ENCODE results near the gene ZMYM5.
"Not testable (repeated sequence)": the region's sequence is repeated elsewhere in the genome, so short reads cannot be mapped to it uniquely, and the experiment has no call there.

ZMYM5 gene

GRCh38 chr13:19817510-19818158, 45.8 kb downstream of the ZMYM5 start:
- Histone ChIP-seq H3K9me3 (ENCODE audit: control insufficient read depth in 1 of 2, low read length in 2 of 2) (no peaks in the 10 kb centered on the region), H3K4me3 (ENCODE audit: low read depth in 1 of 2, low read length in 2 of 2) (no peak overlapping the region), H3K27ac (ENCODE audit: low read length) (no peak overlapping the region), H3K36me3 (ENCODE audit: control insufficient read depth in 1 of 2, insufficient read depth in 2 of 2, low read length in 2 of 2) (peaks cover 6 to 20% of the 10 kb centered on the region in 2 donors), H3K27me3 (ENCODE audit: low read depth, low read length) (no peaks in the 10 kb centered on the region), H3K4me1 (ENCODE audit: control insufficient read depth in 1 of 2, insufficient read depth in 2 of 2, low read length in 2 of 2) (no peaks in the 10 kb centered on the region)

DNA sequence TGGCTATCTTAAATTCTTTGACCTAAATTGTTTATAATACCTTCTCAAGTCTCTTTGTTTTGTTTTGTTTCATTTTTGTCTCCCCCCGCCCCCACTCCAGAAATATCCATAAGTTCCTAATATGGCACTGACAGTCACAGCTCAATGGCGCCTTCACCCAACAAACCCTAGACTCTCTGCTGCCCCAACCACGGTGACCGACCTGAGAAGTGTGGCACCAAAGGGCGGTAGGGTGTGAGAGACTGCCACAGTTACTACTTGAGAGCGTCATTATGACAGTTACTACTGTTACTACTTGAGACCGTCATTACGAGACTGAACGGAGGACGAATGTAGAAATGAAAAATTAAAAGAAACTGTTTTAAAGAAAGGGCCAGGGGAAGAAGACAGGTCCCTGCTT, 46.3 kb downstream of the ZMYM5 start:
- Histone ChIP-seq H3K9me3 (ENCODE audit: control insufficient read depth in 1 of 2, low read length in 2 of 2) (no peaks in the 10 kb centered on the region), H3K4me1 (ENCODE audit: control insufficient read depth in 1 of 2, insufficient read depth in 2 of 2, low read length in 2 of 2) (no peaks in the 10 kb centered on the region), H3K27ac (ENCODE audit: low read length) (no peak overlapping the region), H3K27me3 (ENCODE audit: low read depth, low read length) (no peaks in the 10 kb centered on the region), H3K4me3 (ENCODE audit: low read depth in 1 of 2, low read length in 2 of 2) (no peak overlapping the region), H3K36me3 (ENCODE audit: control insufficient read depth in 1 of 2, insufficient read depth in 2 of 2, low read length in 2 of 2) (peaks cover 6 to 20% of the 10 kb centered on the region in 2 donors)

- H3K4me1 ChIP-seq (ENCODE audit: control insufficient read depth in 1 of 2, insufficient read depth in 2 of 2, low read length in 2 of 2); H3K27ac ChIP-seq (ENCODE audit: low read length); H3K27me3 ChIP-seq (ENCODE audit: low read depth, low read length); H3K9me3 ChIP-seq (ENCODE audit: control insufficient read depth in 1 of 2, low read length in 2 of 2); H3K4me3 ChIP-seq (ENCODE audit: low read depth in 1 of 2, low read length in 2 of 2): not testable (repeated sequence)
- peaks cover 6 to 20% of the 10 kb centered on the region in 2 donors for H3K36me3 ChIP-seq (ENCODE audit: control insufficient read depth in 1 of 2, insufficient read depth in 2 of 2, low read length in 2 of 2)
Measured at GRCh38 chr13:19815842-19816241, 47.6 kb downstream of the ZMYM5 start.

DNA sequence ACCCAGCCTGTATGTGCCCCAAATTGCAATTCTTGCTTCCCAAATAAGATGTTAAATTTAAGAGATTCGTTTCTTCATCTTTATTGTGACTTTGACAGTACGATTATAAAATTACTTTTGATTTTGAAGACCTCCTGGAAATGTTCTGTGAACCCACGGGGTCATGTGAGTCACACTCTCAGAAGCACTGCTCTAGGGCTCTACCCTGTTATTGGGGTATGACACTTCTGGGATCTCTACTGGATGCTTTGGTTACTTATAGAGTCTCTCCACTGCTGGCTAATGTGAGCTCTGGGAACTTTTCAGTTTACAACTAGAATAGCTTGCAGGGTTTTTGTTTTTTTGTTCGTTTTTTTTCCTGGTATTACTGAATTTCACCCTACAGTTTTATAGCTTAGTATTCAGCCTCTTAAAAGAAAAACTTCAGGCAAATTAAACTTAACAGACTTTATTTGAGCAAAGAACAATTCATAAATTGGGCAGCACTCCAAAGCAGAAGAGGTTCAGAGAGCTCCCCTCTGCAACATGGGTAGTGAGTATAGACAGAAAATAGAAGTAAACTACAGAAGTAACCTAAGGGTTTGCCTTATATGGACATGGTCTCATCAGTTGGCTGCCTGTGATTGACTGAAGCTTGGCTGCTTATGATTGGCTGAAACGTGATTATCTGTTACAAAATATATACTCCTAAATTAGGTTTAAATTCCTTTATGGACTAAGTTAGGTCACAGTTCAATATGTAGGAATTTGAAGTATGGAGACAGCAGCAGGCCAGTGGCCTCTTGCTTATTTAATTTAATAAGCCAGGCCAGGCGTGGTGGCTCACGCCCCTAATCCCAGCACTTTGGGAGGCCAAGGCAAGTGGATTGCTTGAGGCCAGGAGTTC, 52.2 kb downstream of the ZMYM5 start:
- H3K4me3 ChIP-seq (ENCODE audit: low read depth in 1 of 2, low read length in 2 of 2) = no peak overlapping the region
- H3K4me1 ChIP-seq (ENCODE audit: control insufficient read depth in 1 of 2, insufficient read depth in 2 of 2, low read length in 2 of 2) = no peaks in the 10 kb centered on the region
- H3K27ac ChIP-seq (ENCODE audit: low read length) = no peak overlapping the region
- H3K9me3 ChIP-seq (ENCODE audit: control insufficient read depth in 1 of 2, low read length in 2 of 2) = no peaks in the 10 kb centered on the region
- no peaks in the 10 kb centered on the region for H3K36me3 ChIP-seq (ENCODE audit: control insufficient read depth in 1 of 2, insufficient read depth in 2 of 2, low read length in 2 of 2)
- H3K27me3 ChIP-seq (ENCODE audit: low read depth, low read length) = no peaks in the 10 kb centered on the region

- no peaks in the 10 kb centered on the region for H3K36me3 ChIP-seq (ENCODE audit: control insufficient read depth in 1 of 2, insufficient read depth in 2 of 2, low read length in 2 of 2)
- H3K27ac ChIP-seq (ENCODE audit: low read length) = no peak overlapping the region
- H3K9me3 ChIP-seq (ENCODE audit: control insufficient read depth in 1 of 2, low read length in 2 of 2) = no peaks in the 10 kb centered on the region
- H3K4me1 ChIP-seq (ENCODE audit: control insufficient read depth in 1 of 2, insufficient read depth in 2 of 2, low read length in 2 of 2) = no peaks in the 10 kb centered on the region
- H3K27me3 ChIP-seq (ENCODE audit: low read depth, low read length) = no peaks in the 10 kb centered on the region
- H3K4me3 ChIP-seq (ENCODE audit: low read depth in 1 of 2, low read length in 2 of 2) = no peak overlapping the region
Measured at GRCh38 chr13:19810151-19810550, 53.3 kb downstream of the ZMYM5 start.

GRCh38 chr13:19805765-19806164, 57.7 kb downstream of the ZMYM5 start:
- H3K9me3 ChIP-seq (ENCODE audit: control insufficient read depth in 1 of 2, low read length in 2 of 2) = no peaks in the 10 kb centered on the region
- H3K27me3 ChIP-seq (ENCODE audit: low read depth, low read length) = no peaks in the 10 kb centered on the region
- H3K4me3 ChIP-seq (ENCODE audit: low read depth in 1 of 2, low read length in 2 of 2) = no peak overlapping the region
- no peak overlapping the region for H3K27ac ChIP-seq (ENCODE audit: low read length)
- no peaks in the 10 kb centered on the region for H3K4me1 ChIP-seq (ENCODE audit: control insufficient read depth in 1 of 2, insufficient read depth in 2 of 2, low read length in 2 of 2)
- H3K36me3 ChIP-seq (ENCODE audit: control insufficient read depth in 1 of 2, insufficient read depth in 2 of 2, low read length in 2 of 2) = no peaks in the 10 kb centered on the region

DNA sequence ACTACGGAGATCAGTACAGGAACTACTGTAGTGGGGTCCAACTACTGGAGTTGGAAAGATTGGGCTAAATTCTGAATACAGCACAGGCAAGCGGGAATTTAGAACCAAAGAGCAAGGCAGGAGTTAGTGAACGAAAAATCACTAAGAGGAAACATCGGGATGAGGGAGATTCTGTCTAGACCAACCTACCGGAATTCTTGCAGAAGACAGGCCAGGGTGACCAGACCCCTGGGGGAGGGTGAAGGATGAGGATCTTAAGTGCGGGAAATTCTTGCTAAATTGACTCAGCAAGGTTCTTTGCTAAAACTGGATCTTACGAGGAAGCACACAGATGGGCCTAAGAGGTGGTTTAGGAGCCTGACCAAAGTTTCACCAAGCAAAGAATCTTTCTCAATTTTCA, 67.5 kb downstream of the ZMYM5 start:
- no peaks in the 10 kb centered on the region for H3K9me3 ChIP-seq (ENCODE audit: control insufficient read depth in 1 of 2, low read length in 2 of 2)
- H3K27me3 ChIP-seq (ENCODE audit: low read depth, low read length) = no peaks in the 10 kb centered on the region
- no peaks in the 10 kb centered on the region for H3K4me1 ChIP-seq (ENCODE audit: control insufficient read depth in 1 of 2, insufficient read depth in 2 of 2, low read length in 2 of 2)
- no peak overlapping the region for H3K27ac ChIP-seq (ENCODE audit: low read length)
- no peak overlapping the region for H3K4me3 ChIP-seq (ENCODE audit: low read depth in 1 of 2, low read length in 2 of 2)
- no peaks in the 10 kb centered on the region for H3K36me3 ChIP-seq (ENCODE audit: control insufficient read depth in 1 of 2, insufficient read depth in 2 of 2, low read length in 2 of 2)

DNA sequence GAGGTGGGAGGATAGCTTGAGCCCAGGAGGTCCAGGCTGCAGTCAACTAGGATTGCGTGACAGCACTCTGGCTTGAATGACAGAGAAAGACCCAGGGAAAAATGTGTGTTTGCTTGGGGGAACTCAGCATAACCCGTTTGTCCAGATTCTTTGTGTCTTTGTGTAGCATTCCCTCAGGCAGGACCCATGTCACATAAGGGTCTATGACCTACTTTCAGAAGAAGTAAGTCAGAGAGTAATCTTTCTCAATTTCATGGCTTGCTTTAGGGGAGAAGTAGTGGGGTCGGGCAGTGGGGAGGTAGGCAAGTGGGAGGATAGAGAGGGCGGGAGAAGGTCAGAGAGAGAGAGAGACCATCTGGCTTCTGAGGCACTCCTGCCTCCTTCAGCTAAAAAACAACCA, 68.8 kb downstream of the ZMYM5 start:
- Histone ChIP-seq H3K27me3 (ENCODE audit: low read depth, low read length) (no peaks in the 10 kb centered on the region), H3K4me1 (ENCODE audit: control insufficient read depth in 1 of 2, insufficient read depth in 2 of 2, low read length in 2 of 2) (no peaks in the 10 kb centered on the region), H3K9me3 (ENCODE audit: control insufficient read depth in 1 of 2, low read length in 2 of 2) (no peaks in the 10 kb centered on the region), H3K27ac (ENCODE audit: low read length) (no peak overlapping the region), H3K36me3 (ENCODE audit: control insufficient read depth in 1 of 2, insufficient read depth in 2 of 2, low read length in 2 of 2) (no peaks in the 10 kb centered on the region), H3K4me3 (ENCODE audit: low read depth in 1 of 2, low read length in 2 of 2) (no peak overlapping the region)

DNA sequence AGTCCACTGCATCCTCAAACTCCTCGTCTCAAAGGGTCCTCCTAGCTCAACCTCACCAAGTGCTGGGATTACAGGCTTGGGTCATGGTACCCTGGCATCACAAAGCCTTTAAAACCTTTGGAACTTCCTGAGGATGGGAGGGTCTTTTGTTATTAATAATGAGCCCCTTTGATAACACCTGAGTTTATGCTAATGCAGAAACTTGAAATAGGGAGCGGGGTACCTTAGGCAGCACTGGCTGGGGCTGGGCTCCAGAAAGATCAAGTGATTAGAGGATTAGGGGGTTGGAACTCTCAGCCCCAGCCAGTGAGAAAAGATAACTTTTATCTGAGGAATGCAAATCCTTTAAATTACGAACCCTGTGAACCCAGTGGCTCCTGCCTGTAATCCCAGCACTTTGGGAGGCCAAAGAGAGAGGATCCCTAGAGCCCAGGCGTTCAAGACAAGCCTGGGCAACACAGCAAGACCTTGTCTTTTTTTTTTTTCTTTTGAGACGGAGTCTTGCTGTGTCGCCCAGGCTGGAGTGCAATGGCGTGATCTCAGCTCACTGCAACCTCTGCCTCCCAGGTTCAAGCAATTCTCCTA, 71.4 kb downstream of the ZMYM5 start:
- Histone ChIP-seq H3K27me3 (ENCODE audit: low read depth, low read length) (no peaks in the 10 kb centered on the region), H3K9me3 (ENCODE audit: control insufficient read depth in 1 of 2, low read length in 2 of 2) (no peaks in the 10 kb centered on the region), H3K27ac (ENCODE audit: low read length) (no peak overlapping the region), H3K4me3 (ENCODE audit: low read depth in 1 of 2, low read length in 2 of 2) (no peak overlapping the region), H3K36me3 (ENCODE audit: control insufficient read depth in 1 of 2, insufficient read depth in 2 of 2, low read length in 2 of 2) (no peaks in the 10 kb centered on the region), H3K4me1 (ENCODE audit: control insufficient read depth in 1 of 2, insufficient read depth in 2 of 2, low read length in 2 of 2) (no peaks in the 10 kb centered on the region)

GRCh38 chr13:19782727-19783682, 80.4 kb downstream of the ZMYM5 start, which contains the start of gene PSPC1:
Gene PSPC1 (minus strand): TSS chr13:19782945. CDS start chr13:19782757, 188 bp downstream.
- not testable (repeated sequence) for H3K36me3 ChIP-seq (ENCODE audit: control insufficient read depth in 1 of 2, insufficient read depth in 2 of 2, low read length in 2 of 2); H3K27me3 ChIP-seq (ENCODE audit: low read depth, low read length); H3K9me3 ChIP-seq (ENCODE audit: control insufficient read depth in 1 of 2, low read length in 2 of 2); H3K4me1 ChIP-seq (ENCODE audit: control insufficient read depth in 1 of 2, insufficient read depth in 2 of 2, low read length in 2 of 2)
- peak within 1 kb of the TSS; percentile 89 to 90 for H3K4me3 ChIP-seq (ENCODE audit: low read depth in 1 of 2, low read length in 2 of 2)
- peak within 1 kb of the TSS; percentile 93 for H3K27ac ChIP-seq (ENCODE audit: low read length)

Data from muscle layer of duodenum (tissue), 2 donors.